GM23248 (cell line): ENCODE measurements around the gene NUDT7. TPM values are rescaled to one million over a fixed set of nuclear protein-coding genes. Genes with fewer than 3 reads are reported as not detected.
A peak's percentile ranks its signal among the peaks of the same experiment; 100 is the strongest.

Experiments used
- DNase-seq: peaks from one replicate; pipeline ENCODE4 v3.0.0-alpha.2; 2015
- H2AFZ ChIP-seq: fragments of 200-600 bp; sonication (generic); 2 replicates; pipeline ENCODE4 v1.6.1; 2016; ENCODE audit warnings: antibody characterized with exemption
- H3F3A ChIP-seq: fragments of 200-600 bp; sonication (generic); 2 replicates; pipeline ENCODE4 v1.6.1; 2016; ENCODE audit warnings: mild to moderate bottlenecking, antibody characterized with exemption, mixed run types; ENCODE audit not compliant: insufficient read depth
- H3K27ac ChIP-seq: fragments of 200-600 bp; sonication (generic); 2 replicates; pipeline ENCODE4 v1.5.1; 2016; ENCODE audit warnings: mild to moderate bottlenecking
- H3K27me3 ChIP-seq: fragments of 200-600 bp; sonication (generic); replicated peaks from 2 replicates; pipeline ENCODE4 v1.6.1; 2016; ENCODE audit warnings: mild to moderate bottlenecking; ENCODE audit not compliant: insufficient read depth
- H3K36me3 ChIP-seq: fragments of 200-600 bp; sonication (generic); 2 replicates; pipeline ENCODE4 v1.6.1; 2016; ENCODE audit warnings: low read depth, mild to moderate bottlenecking
- H3K4me1 ChIP-seq: fragments of 200-600 bp; sonication (generic); 2 replicates; pipeline ENCODE4 v1.6.1; 2016; ENCODE audit warnings: mild to moderate bottlenecking; ENCODE audit not compliant: insufficient read depth
- H3K4me2 ChIP-seq: fragments of 200-600 bp; sonication (generic); one replicate; pipeline ENCODE4 v1.6.1; 2016; ENCODE audit warnings: mild to moderate bottlenecking; ENCODE audit not compliant: unreplicated experiment
- H3K4me3 ChIP-seq: fragments of 200-600 bp; sonication (generic); 2 replicates; pipeline ENCODE4 v1.5.1; 2016; ENCODE audit warnings: mild to moderate bottlenecking
- H3K79me2 ChIP-seq: fragments of 200-600 bp; sonication (generic); 2 replicates; pipeline ENCODE4 v1.6.1; 2016; ENCODE audit warnings: mild to moderate bottlenecking; ENCODE audit not compliant: insufficient read depth
- H3K9ac ChIP-seq: fragments of 200-600 bp; sonication (generic); 2 replicates; pipeline ENCODE4 v1.6.1; 2016; ENCODE audit warnings: mild to moderate bottlenecking
- H3K9me2 ChIP-seq: fragments of 200-600 bp; sonication (generic); 2 replicates; pipeline ENCODE4 v1.6.1; 2016; ENCODE audit warnings: mixed run types, mild to moderate bottlenecking, moderate library complexity; ENCODE audit not compliant: insufficient read depth
- H3K9me3 ChIP-seq: fragments of 200-600 bp; sonication (generic); one replicate; pipeline ENCODE4 v1.6.1; 2017; ENCODE audit warnings: low read depth
- H4K20me1 ChIP-seq: fragments of 200-600 bp; sonication (generic); 2 replicates; pipeline ENCODE4 v1.6.0; 2016; ENCODE audit not compliant: insufficient read depth
- EZH2 ChIP-seq: fragments of 200-600 bp; sonication (generic); IDR thresholded peaks from 2 replicates; pipeline ENCODE4 v1.6.1; 2018; ENCODE audit warnings: antibody characterized with exemption, mild to moderate bottlenecking; ENCODE audit not compliant: insufficient read depth, poor library complexity, severe bottlenecking
- EZH2phosphoT487 ChIP-seq: fragments of 200-600 bp; sonication (generic); IDR thresholded peaks from 2 replicates; pipeline ENCODE4 v1.6.1; 2018; ENCODE audit warnings: antibody characterized with exemption, moderate library complexity, mild to moderate bottlenecking, low read depth; ENCODE audit not compliant: insufficient read depth
- WGBS, 2 experiments: methylation state at CpG; one replicate each; pipeline ENCODE4 v1.1.6; 2015 to 2017; ENCODE audit warnings: low lambda C conversion rate in 2 of 2, low coverage in 1 of 2; ENCODE audit errors: missing lambda C conversion rate in 2 of 2; 5-methylcytosine and 5-hydroxymethylcytosine counted together
- in situ Hi-C: fragments of 300-500 bp; cut with MboI; formaldehyde crosslinking; loops from 2 replicates; pipeline ENCODE4 v1.15.0; 2020
- polyA plus RNA-seq: library from polyadenylated mRNA; unstranded; fragments of >200 nt; fragmentation: Nextera tagmentation; extraction: Ambion mirVana; gene quantifications from 2 replicates; pipeline ENCODE4 v1.2.1, GENCODE V29; 2016
- total RNA-seq: library from RNA; depleted of rRNA; stranded (reverse); fragments of >200 nt; shearing (Covaris generic); gene quantifications from 2 replicates; pipeline ENCODE4 v1.2.3, GENCODE V29; 2014

NUDT7 gene
- total and polyA plus RNA-seq, 2 experiments from 2014 or later: 3.0 to 6.2 TPM

GRCh38 chr16:77775911-77776909 lies 53.9 kb downstream of the NUDT7 start:
- in situ Hi-C loops: no loop called here
- no peaks in the 10 kb centered on the region for H3K79me2 ChIP-seq
- H3K27ac ChIP-seq: no peak overlapping the region
- no peak for TF ChIP-seq EZH2phosphoT487
- no peak for TF ChIP-seq EZH2
- H3K9me3 ChIP-seq: no peaks in the 10 kb centered on the region
- no peak overlapping the region for H3K4me2 ChIP-seq
- 49 to 54% methylated on average over 6 of the region's 6 CpGs for WGBS, 2 experiments
- no peak overlapping the region for H3K9ac ChIP-seq
- H2AFZ ChIP-seq: no peak overlapping the region
- H4K20me1 ChIP-seq: no peaks in the 10 kb centered on the region
- H3K9me2 ChIP-seq: no peaks in the 10 kb centered on the region
- H3F3A ChIP-seq: peaks cover 8% of the 10 kb centered on the region
- DNase-seq: peak; percentile 54
- no peak overlapping the region for H3K4me3 ChIP-seq
- H3K4me1 ChIP-seq: peaks cover 17% of the 10 kb centered on the region
- no peaks in the 10 kb centered on the region for H3K27me3 ChIP-seq
- no peaks in the 10 kb centered on the region for H3K36me3 ChIP-seq

- H4K20me1 ChIP-seq: no peaks in the 10 kb centered on the region
Measured at GRCh38 chr16:77777745-77778144, 55.4 kb downstream of the NUDT7 start.

GRCh38 chr16:77780378-77780837 lies 58.1 kb downstream of the NUDT7 start:
- Histone ChIP-seq H4K20me1 (no peaks in the 10 kb centered on the region), H3K27me3 (no peaks in the 10 kb centered on the region), H3K4me2 (peak overlapping the region; percentile 15), H3K36me3 (no peaks in the 10 kb centered on the region), H3K79me2 (no peaks in the 10 kb centered on the region), H2AFZ (no peak overlapping the region), H3K9ac (no peak overlapping the region), H3K27ac (peak overlapping the region; percentile 0; the same call in 1 of the 2 replicates), H3K9me2 (no peaks in the 10 kb centered on the region), H3K9me3 (no peaks in the 10 kb centered on the region), H3K4me1 (peaks cover 17% of the 10 kb centered on the region), H3F3A (peaks cover 13% of the 10 kb centered on the region), H3K4me3 (no peak overlapping the region)
- 11 to 14% methylated on average over 9 of the region's 9 CpGs for WGBS, 2 experiments
- in situ Hi-C loops: no loop called here
- DNase-seq: peak; percentile 86
- TF ChIP-seq EZH2phosphoT487 (no peak), EZH2 (no peak)

More at GRCh38 chr16:77777745-77778144, 55.4 kb downstream of the NUDT7 start:
- no peak overlapping the region for H3K4me3 ChIP-seq
- H3F3A ChIP-seq: peaks cover 13% of the 10 kb centered on the region
- no peaks in the 10 kb centered on the region for H3K9me3 ChIP-seq
- WGBS, 2 experiments: 92 to 99% methylated on average over 4 of the region's 4 CpGs
- H3K27me3 ChIP-seq: no peaks in the 10 kb centered on the region
- no peak for DNase-seq
- no peak overlapping the region for H3K9ac ChIP-seq
- in situ Hi-C loops: no loop called here
- no peaks in the 10 kb centered on the region for H3K79me2 ChIP-seq
- H2AFZ ChIP-seq: no peak overlapping the region
- H3K27ac ChIP-seq: no peak overlapping the region
- TF ChIP-seq EZH2 (no peak), EZH2phosphoT487 (no peak)
- no peaks in the 10 kb centered on the region for H3K36me3 ChIP-seq
- H3K4me1 ChIP-seq: peaks cover 17% of the 10 kb centered on the region
- no peaks in the 10 kb centered on the region for H3K9me2 ChIP-seq
- H3K4me2 ChIP-seq: no peak overlapping the region

- Histone ChIP-seq H3K9me2 (no peaks in the 10 kb centered on the region), H3K9ac (no peak overlapping the region), H3K27ac (no peak overlapping the region), H3K4me2 (no peak overlapping the region), H3K27me3 (no peaks in the 10 kb centered on the region), H3K36me3 (no peaks in the 10 kb centered on the region), H3K79me2 (no peaks in the 10 kb centered on the region), H3K9me3 (no peaks in the 10 kb centered on the region), H4K20me1 (no peaks in the 10 kb centered on the region), H3K4me1 (peaks cover 11% of the 10 kb centered on the region), H2AFZ (no peak overlapping the region), H3K4me3 (no peak overlapping the region), H3F3A (peaks cover 13% of the 10 kb centered on the region)
- DNase-seq: no peak
- TF ChIP-seq EZH2 (no peak), EZH2phosphoT487 (no peak)
- in situ Hi-C loops: no loop called here
Measured at GRCh38 chr16:77781091-77781490, 58.8 kb downstream of the NUDT7 start.
